GM23338 (cell line): ENCODE results near the gene GPD1L. TPM values are rescaled to one million over a fixed set of nuclear protein-coding genes. Genes with fewer than 3 reads are reported as not detected.

Experiments
- ATAC-seq: fragments of 200-7000 bp; cut with Tn5 transposase; 3 replicates; pipeline ENCODE4 v1.9.1; 2020
- DNase-seq: peaks from one replicate; pipeline ENCODE4 v3.0.0-alpha.2; 2015; ENCODE audit warnings: low spot score
- H2AFZ ChIP-seq: fragments of 200-600 bp; sonication (generic); 2 replicates; pipeline ENCODE4 v1.8.0; 2016; ENCODE audit warnings: antibody characterized with exemption, mild to moderate bottlenecking, moderate library complexity
- H3F3A ChIP-seq: fragments of 200-600 bp; sonication (generic); replicated peaks from 2 replicates; pipeline ENCODE4 v1.8.0; 2017; ENCODE audit warnings: antibody characterized with exemption, mixed run types, low read depth
- H3K27ac ChIP-seq: fragments of 200-600 bp; sonication (generic); 2 replicates; pipeline ENCODE4 v1.6.1; 2016; ENCODE audit warnings: low read depth
- H3K27me3 ChIP-seq: fragments of 200-600 bp; sonication (generic); 2 replicates; pipeline ENCODE4 v1.8.0; 2016; ENCODE audit warnings: mild to moderate bottlenecking, mixed run types, moderate library complexity; ENCODE audit not compliant: insufficient read depth
- H3K36me3 ChIP-seq: fragments of 200-600 bp; sonication (generic); 2 replicates; pipeline ENCODE4 v1.8.0; 2016; ENCODE audit warnings: mild to moderate bottlenecking; ENCODE audit not compliant: insufficient read depth
- H3K4me1 ChIP-seq: fragments of 200-600 bp; sonication (generic); 2 replicates; pipeline ENCODE4 v1.8.0; 2016; ENCODE audit warnings: mild to moderate bottlenecking, moderate library complexity; ENCODE audit not compliant: insufficient read depth
- H3K4me2 ChIP-seq: fragments of 200-600 bp; sonication (generic); 2 replicates; pipeline ENCODE4 v1.7.1; 2017; ENCODE audit warnings: mixed run types
- H3K4me3 ChIP-seq: fragments of 200-600 bp; sonication (generic); 2 replicates; pipeline ENCODE4 v1.6.1; 2016; ENCODE audit warnings: mixed run types
- H3K79me2 ChIP-seq: fragments of 200-600 bp; sonication (generic); replicated peaks from 2 replicates; pipeline ENCODE4 v1.8.0; 2017; ENCODE audit warnings: mild to moderate bottlenecking; ENCODE audit not compliant: insufficient read depth
- H3K9me2 ChIP-seq: fragments of 200-600 bp; sonication (generic); 2 replicates; pipeline ENCODE4 v1.8.0; 2017; ENCODE audit not compliant: insufficient read depth
- H4K20me1 ChIP-seq: fragments of 200-600 bp; sonication (generic); replicated peaks from 2 replicates; pipeline ENCODE4 v1.8.0; 2017; ENCODE audit warnings: mild to moderate bottlenecking; ENCODE audit not compliant: insufficient read depth
- H3K27ac Mint-ChIP-seq: 2 replicates; pipeline ENCODE4 v1.8.0; 2020; ENCODE audit warnings: inconsistent platforms, mild to moderate bottlenecking, moderate library complexity, mixed read lengths
- H3K27me3 Mint-ChIP-seq: 3 replicates; pipeline ENCODE4 v1.8.0; 2022; ENCODE audit warnings: low read depth, mild to moderate bottlenecking, moderate library complexity, mixed read lengths, inconsistent platforms; ENCODE audit not compliant: insufficient read depth, poor library complexity
- H3K36me3 Mint-ChIP-seq: 3 replicates; pipeline ENCODE4 v1.8.0; 2021; ENCODE audit warnings: low read depth, mild to moderate bottlenecking, inconsistent platforms, moderate library complexity, mixed read lengths
- H3K4me1 Mint-ChIP-seq: 3 replicates; pipeline ENCODE4 v1.8.0; 2020; ENCODE audit warnings: mild to moderate bottlenecking, inconsistent platforms, mixed read lengths
- H3K4me3 Mint-ChIP-seq: 3 replicates; pipeline ENCODE4 v1.8.0; 2021; ENCODE audit warnings: moderate library complexity, mild to moderate bottlenecking, inconsistent platforms, mixed read lengths
- H3K9me3 Mint-ChIP-seq: 3 replicates; pipeline ENCODE4 v1.8.0; 2020; ENCODE audit warnings: moderate library complexity, mild to moderate bottlenecking, inconsistent platforms, mixed read lengths
- CREB1 ChIP-seq: fragments of 250-450 bp; sonication (Bioruptor Pico); IDR thresholded peaks from 2 replicates; pipeline ENCODE4 v1.5.0; 2020; ENCODE audit warnings: low read depth, mild to moderate bottlenecking, moderate library complexity
- EZH2 ChIP-seq: fragments of 200-600 bp; sonication (generic); IDR thresholded peaks from one replicate; pipeline ENCODE4 v1.8.0; 2017; ENCODE audit warnings: antibody characterized with exemption, mild to moderate bottlenecking, low read depth; ENCODE audit not compliant: unreplicated experiment
- EZH2phosphoT487 ChIP-seq: fragments of 200-600 bp; sonication (generic); IDR thresholded peaks from one replicate; pipeline ENCODE4 v1.8.1; 2018; ENCODE audit warnings: antibody characterized with exemption; ENCODE audit not compliant: unreplicated experiment
- JUNB ChIP-seq: IDR thresholded peaks from one replicate; pipeline ENCODE4 v1.6.1; 2016; ENCODE audit warnings: antibody characterized with exemption; ENCODE audit not compliant: unreplicated experiment
- NANOG ChIP-seq: IDR thresholded peaks from 2 replicates; pipeline ENCODE4 v1.6.1; 2016; ENCODE audit warnings: antibody characterized with exemption, borderline replicate concordance
- POLR2AphosphoS5 ChIP-seq: IDR thresholded peaks from 2 replicates; pipeline ENCODE4 v1.6.1; 2016; ENCODE audit warnings: antibody characterized with exemption, low read depth
- REST ChIP-seq: IDR thresholded peaks from one replicate; pipeline ENCODE4 v1.6.1; 2018; ENCODE audit warnings: antibody characterized with exemption; ENCODE audit not compliant: unreplicated experiment
- STAT1 ChIP-seq: IDR thresholded peaks from one replicate; pipeline ENCODE4 v1.6.1; 2016; ENCODE audit warnings: antibody characterized with exemption; ENCODE audit not compliant: unreplicated experiment
- ZNF114 ChIP-seq: fragments of 250-450 bp; sonication (Bioruptor Pico); IDR thresholded peaks from 2 replicates; pipeline ENCODE4 v1.5.0; 2020; ENCODE audit warnings: mild to moderate bottlenecking, moderate library complexity
- ZNF331 ChIP-seq: fragments of 250-450 bp; sonication (Bioruptor Pico); IDR thresholded peaks from 2 replicates; pipeline ENCODE4 v1.5.0; 2020; ENCODE audit warnings: low read depth, mild to moderate bottlenecking, moderate library complexity
- polyA plus RNA-seq: library from polyadenylated mRNA; unstranded; fragments of >200 nt; fragmentation: Nextera tagmentation; extraction: Ambion mirVana; gene quantifications from 2 replicates; pipeline ENCODE4 v1.2.1, GENCODE V29; 2016
- total RNA-seq: library from RNA; depleted of rRNA; stranded (reverse); fragments of >200 nt; shearing (Covaris generic); gene quantifications from 2 replicates; pipeline ENCODE4 v1.2.3, GENCODE V29; 2014
- TF ChIP-seq, protein P1 (sequence below): IDR thresholded peaks from 2 replicates; pipeline ENCODE4 v1.6.1; 2016; ENCODE audit warnings: antibody characterized with exemption
- TF ChIP-seq, protein P2 (sequence below): fragments of 250-450 bp; sonication (Bioruptor Pico); IDR thresholded peaks from 2 replicates; pipeline ENCODE4 v1.5.0; 2020; ENCODE audit warnings: mild to moderate bottlenecking, moderate library complexity
- TF ChIP-seq, protein P3 (sequence below), 2 experiments: fragments of 200-600 bp in 1 of 2; sonication (generic) in 1 of 2; conservative IDR thresholded peaks; 2 replicates each; pipeline versions ENCODE4 v1.5.1 to v1.6.1; 2016 to 2017; ENCODE audit warnings: antibody characterized with exemption in 2 of 2, low read depth in 2 of 2, mild to moderate bottlenecking in 2 of 2, moderate library complexity in 1 of 2

Gene GPD1L
- total and polyA plus RNA-seq, 2 experiments from 2014 or later: 2.0 to 6.4 TPM

GRCh38 chr3:32123620-32124019, 17.2 kb downstream of the GPD1L start:
- Histone ChIP-seq H2AFZ (no peak overlapping the region), H3K4me2 (no peak overlapping the region), H3K9me2 (no peaks in the 10 kb centered on the region), H3K79me2 (no peaks in the 10 kb centered on the region), H3F3A (no peaks in the 10 kb centered on the region), H3K27ac (no peak overlapping the region), H3K4me3 (no peak overlapping the region), H4K20me1 (no peaks in the 10 kb centered on the region), H3K36me3 (no peaks in the 10 kb centered on the region), H3K27me3 (no peaks in the 10 kb centered on the region), H3K4me1 (no peaks in the 10 kb centered on the region)
- H3K27ac Mint-ChIP-seq: no peak overlapping the region
- H3K36me3 Mint-ChIP-seq: no peaks in the 10 kb centered on the region
- ATAC-seq (no peak), DNase-seq (no peak)
- H3K27me3 Mint-ChIP-seq: no peaks in the 10 kb centered on the region
- H3K4me1 Mint-ChIP-seq: peaks cover 5% of the 10 kb centered on the region; the same call in 1 of the 3 replicates
- H3K9me3 Mint-ChIP-seq: no peaks in the 10 kb centered on the region
- H3K4me3 Mint-ChIP-seq: no peak overlapping the region
- no peak for TF ChIP-seq STAT1
- no peak for TF ChIP-seq NANOG
- no peak for TF ChIP-seq EZH2
- TF ChIP-seq REST: no peak
- TF ChIP-seq, protein P1, sequence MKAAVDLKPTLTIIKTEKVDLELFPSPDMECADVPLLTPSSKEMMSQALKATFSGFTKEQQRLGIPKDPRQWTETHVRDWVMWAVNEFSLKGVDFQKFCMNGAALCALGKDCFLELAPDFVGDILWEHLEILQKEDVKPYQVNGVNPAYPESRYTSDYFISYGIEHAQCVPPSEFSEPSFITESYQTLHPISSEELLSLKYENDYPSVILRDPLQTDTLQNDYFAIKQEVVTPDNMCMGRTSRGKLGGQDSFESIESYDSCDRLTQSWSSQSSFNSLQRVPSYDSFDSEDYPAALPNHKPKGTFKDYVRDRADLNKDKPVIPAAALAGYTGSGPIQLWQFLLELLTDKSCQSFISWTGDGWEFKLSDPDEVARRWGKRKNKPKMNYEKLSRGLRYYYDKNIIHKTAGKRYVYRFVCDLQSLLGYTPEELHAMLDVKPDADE: no peak
- TF ChIP-seq JUNB: no peak
- no peak for TF ChIP-seq EZH2phosphoT487
- TF ChIP-seq ZNF331 (CRISPR knock-in tag): no peak
- TF ChIP-seq CREB1 (CRISPR knock-in tag): no peak
- TF ChIP-seq ZNF114 (CRISPR knock-in tag): no peak
- TF ChIP-seq, protein P2, sequence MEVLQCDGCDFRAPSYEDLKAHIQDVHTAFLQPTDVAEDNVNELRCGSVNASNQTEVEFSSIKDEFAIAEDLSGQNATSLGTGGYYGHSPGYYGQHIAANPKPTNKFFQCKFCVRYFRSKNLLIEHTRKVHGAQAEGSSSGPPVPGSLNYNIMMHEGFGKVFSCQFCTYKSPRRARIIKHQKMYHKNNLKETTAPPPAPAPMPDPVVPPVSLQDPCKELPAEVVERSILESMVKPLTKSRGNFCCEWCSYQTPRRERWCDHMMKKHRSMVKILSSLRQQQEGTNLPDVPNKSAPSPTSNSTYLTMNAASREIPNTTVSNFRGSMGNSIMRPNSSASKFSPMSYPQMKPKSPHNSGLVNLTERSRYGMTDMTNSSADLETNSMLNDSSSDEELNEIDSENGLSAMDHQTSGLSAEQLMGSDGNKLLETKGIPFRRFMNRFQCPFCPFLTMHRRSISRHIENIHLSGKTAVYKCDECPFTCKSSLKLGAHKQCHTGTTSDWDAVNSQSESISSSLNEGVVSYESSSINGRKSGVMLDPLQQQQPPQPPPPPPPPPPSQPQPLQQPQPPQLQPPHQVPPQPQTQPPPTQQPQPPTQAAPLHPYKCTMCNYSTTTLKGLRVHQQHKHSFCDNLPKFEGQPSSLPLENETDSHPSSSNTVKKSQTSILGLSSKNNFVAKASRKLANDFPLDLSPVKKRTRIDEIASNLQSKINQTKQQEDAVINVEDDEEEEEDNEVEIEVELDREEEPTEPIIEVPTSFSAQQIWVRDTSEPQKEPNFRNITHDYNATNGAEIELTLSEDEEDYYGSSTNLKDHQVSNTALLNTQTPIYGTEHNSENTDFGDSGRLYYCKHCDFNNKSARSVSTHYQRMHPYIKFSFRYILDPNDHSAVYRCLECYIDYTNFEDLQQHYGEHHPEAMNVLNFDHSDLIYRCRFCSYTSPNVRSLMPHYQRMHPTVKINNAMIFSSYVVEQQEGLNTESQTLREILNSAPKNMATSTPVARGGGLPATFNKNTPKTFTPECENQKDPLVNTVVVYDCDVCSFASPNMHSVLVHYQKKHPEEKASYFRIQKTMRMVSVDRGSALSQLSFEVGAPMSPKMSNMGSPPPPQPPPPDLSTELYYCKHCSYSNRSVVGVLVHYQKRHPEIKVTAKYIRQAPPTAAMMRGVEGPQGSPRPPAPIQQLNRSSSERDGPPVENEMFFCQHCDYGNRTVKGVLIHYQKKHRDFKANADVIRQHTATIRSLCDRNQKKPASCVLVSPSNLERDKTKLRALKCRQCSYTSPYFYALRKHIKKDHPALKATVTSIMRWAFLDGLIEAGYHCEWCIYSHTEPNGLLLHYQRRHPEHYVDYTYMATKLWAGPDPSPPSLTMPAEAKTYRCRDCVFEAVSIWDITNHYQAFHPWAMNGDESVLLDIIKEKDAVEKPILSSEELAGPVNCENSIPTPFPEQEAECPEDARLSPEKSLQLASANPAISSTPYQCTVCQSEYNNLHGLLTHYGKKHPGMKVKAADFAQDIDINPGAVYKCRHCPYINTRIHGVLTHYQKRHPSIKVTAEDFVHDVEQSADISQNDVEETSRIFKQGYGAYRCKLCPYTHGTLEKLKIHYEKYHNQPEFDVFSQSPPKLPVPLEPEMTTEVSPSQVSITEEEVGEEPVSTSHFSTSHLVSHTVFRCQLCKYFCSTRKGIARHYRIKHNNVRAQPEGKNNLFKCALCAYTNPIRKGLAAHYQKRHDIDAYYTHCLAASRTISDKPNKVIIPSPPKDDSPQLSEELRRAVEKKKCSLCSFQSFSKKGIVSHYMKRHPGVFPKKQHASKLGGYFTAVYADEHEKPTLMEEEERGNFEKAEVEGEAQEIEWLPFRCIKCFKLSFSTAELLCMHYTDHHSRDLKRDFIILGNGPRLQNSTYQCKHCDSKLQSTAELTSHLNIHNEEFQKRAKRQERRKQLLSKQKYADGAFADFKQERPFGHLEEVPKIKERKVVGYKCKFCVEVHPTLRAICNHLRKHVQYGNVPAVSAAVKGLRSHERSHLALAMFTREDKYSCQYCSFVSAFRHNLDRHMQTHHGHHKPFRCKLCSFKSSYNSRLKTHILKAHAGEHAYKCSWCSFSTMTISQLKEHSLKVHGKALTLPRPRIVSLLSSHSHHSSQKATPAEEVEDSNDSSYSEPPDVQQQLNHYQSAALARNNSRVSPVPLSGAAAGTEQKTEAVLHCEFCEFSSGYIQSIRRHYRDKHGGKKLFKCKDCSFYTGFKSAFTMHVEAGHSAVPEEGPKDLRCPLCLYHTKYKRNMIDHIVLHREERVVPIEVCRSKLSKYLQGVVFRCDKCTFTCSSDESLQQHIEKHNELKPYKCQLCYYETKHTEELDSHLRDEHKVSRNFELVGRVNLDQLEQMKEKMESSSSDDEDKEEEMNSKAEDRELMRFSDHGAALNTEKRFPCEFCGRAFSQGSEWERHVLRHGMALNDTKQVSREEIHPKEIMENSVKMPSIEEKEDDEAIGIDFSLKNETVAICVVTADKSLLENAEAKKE (CRISPR knock-in tag): no peak
- no peak for TF ChIP-seq POLR2AphosphoS5
- TF ChIP-seq, protein P3, sequence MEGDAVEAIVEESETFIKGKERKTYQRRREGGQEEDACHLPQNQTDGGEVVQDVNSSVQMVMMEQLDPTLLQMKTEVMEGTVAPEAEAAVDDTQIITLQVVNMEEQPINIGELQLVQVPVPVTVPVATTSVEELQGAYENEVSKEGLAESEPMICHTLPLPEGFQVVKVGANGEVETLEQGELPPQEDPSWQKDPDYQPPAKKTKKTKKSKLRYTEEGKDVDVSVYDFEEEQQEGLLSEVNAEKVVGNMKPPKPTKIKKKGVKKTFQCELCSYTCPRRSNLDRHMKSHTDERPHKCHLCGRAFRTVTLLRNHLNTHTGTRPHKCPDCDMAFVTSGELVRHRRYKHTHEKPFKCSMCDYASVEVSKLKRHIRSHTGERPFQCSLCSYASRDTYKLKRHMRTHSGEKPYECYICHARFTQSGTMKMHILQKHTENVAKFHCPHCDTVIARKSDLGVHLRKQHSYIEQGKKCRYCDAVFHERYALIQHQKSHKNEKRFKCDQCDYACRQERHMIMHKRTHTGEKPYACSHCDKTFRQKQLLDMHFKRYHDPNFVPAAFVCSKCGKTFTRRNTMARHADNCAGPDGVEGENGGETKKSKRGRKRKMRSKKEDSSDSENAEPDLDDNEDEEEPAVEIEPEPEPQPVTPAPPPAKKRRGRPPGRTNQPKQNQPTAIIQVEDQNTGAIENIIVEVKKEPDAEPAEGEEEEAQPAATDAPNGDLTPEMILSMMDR (conservative IDR thresholded peaks at IDR 0.05; ENCODE audit: low read depth in 2 of 2): no peak
